ENCODE results near the gene NID2.

GRCh38 chr14:52054678-52055077 is 14.2 kb downstream of the NID2 start:
- no peak for TF ChIP-seq CTCF (IDR thresholded peaks at IDR 0.05; ENCODE audit: low read depth, low read length)
- TF ChIP-seq EZH2phosphoT487 (IDR thresholded peaks at IDR 0.05; ENCODE audit: low read depth) = no peak
